HepG2 (cell line): ENCODE measurements around the gene GMEB2. TPM values are rescaled to one million over a fixed set of nuclear protein-coding genes. Genes with fewer than 3 reads are reported as not detected.

Experiments
- CBX1 ChIP-seq: IDR thresholded peaks from one replicate; pipeline ENCODE4 v1.6.1; 2016; ENCODE audit warnings: antibody characterized with exemption, low read depth
- CEBPG ChIP-seq: IDR thresholded peaks from 2 replicates; pipeline ENCODE4 v1.6.1; 2016
- NR2F2 ChIP-seq: IDR thresholded peaks from 2 replicates; pipeline ENCODE4 v1.6.1; 2012; ENCODE audit warnings: low read depth, inconsistent platforms, borderline replicate concordance
- PAWR ChIP-seq: sonication (generic); formaldehyde crosslinking; IDR thresholded peaks from 2 replicates; pipeline ENCODE4 v1.4.0; 2020; ENCODE audit warnings: missing genetic modification reagents, mild to moderate bottlenecking, borderline replicate concordance
- TCF12 ChIP-seq, 2 experiments: fragments of 450-650 bp in 1 of 2; sonication (generic) in 1 of 2; formaldehyde crosslinking in 1 of 2; IDR thresholded peaks; 2 replicates each; pipeline versions ENCODE4 v1.6.1 to v1.8.0; 2017 to 2022; ENCODE audit warnings: antibody characterized with exemption in 1 of 2, mild to moderate bottlenecking in 1 of 2, missing genetic modification reagents in 1 of 2, moderate library complexity in 1 of 2
- ZNF124 ChIP-seq: sonication (generic); formaldehyde crosslinking; IDR thresholded peaks from 2 replicates; pipeline ENCODE4 v1.4.0; 2020; ENCODE audit warnings: missing genetic modification reagents
- polyA plus RNA-seq, 8 experiments: library from polyadenylated mRNA; depleted of rRNA in 3 of 8; stranded (reverse) in 7 of 8; unstranded in 1 of 8; fragments of >200 nt; fragmentation: Illumina TruSeq in 4 of 8; extraction: Trizol in 4 of 8; gene quantifications; 2 replicates each; pipeline versions ENCODE4 v1.2.1 to v1.2.3, GENCODE V29; 2011 to 2016; ENCODE audit warnings: low read depth in 4 of 8, missing spikeins in 1 of 8, mixed read lengths in 1 of 8; ENCODE audit not compliant: insufficient read depth in 1 of 8
- total RNA-seq, 5 experiments: library from RNA; depleted of rRNA; stranded (reverse); fragments of >200 nt; fragmentation: Illumina TruSeq; extraction: Trizol; gene quantifications; 2 replicates each; pipeline ENCODE4 v1.2.3, GENCODE V29; 2016; ENCODE audit warnings: low read depth in 1 of 5
- TF ChIP-seq, protein P1 (sequence below): sonication (generic); formaldehyde crosslinking; IDR thresholded peaks from 2 replicates; pipeline ENCODE4 v1.4.0; 2020; ENCODE audit warnings: missing genetic modification reagents, borderline replicate concordance
- TF ChIP-seq, protein P2 (sequence below), 2 experiments: sonication (generic) in 1 of 2; formaldehyde crosslinking in 1 of 2; IDR thresholded peaks; 2 replicates each; pipeline versions ENCODE4 v1.5.1 to v1.6.1; 2011 to 2020; ENCODE audit warnings: borderline replicate concordance in 1 of 2, low read depth in 1 of 2, low read length in 1 of 2, mild to moderate bottlenecking in 1 of 2, missing genetic modification reagents in 1 of 2, moderate library complexity in 1 of 2
- TF ChIP-seq, protein P3 (sequence below): sonication (generic); formaldehyde crosslinking; IDR thresholded peaks from 2 replicates; pipeline ENCODE4 v1.5.0; 2020; ENCODE audit warnings: mild to moderate bottlenecking, missing genetic modification reagents
- TF ChIP-seq, protein P4 (sequence below): sonication (generic); formaldehyde crosslinking; IDR thresholded peaks from 2 replicates; pipeline ENCODE4 v1.9.0; 2021; ENCODE audit warnings: mild to moderate bottlenecking, missing genetic modification reagents

Gene GMEB2
- total and polyA plus RNA-seq, 2 of the 13 experiments (the other 11 are each of a cell fraction or from before 2014, with no cell fraction given), result 10.6 to 12.4 TPM

DNA sequence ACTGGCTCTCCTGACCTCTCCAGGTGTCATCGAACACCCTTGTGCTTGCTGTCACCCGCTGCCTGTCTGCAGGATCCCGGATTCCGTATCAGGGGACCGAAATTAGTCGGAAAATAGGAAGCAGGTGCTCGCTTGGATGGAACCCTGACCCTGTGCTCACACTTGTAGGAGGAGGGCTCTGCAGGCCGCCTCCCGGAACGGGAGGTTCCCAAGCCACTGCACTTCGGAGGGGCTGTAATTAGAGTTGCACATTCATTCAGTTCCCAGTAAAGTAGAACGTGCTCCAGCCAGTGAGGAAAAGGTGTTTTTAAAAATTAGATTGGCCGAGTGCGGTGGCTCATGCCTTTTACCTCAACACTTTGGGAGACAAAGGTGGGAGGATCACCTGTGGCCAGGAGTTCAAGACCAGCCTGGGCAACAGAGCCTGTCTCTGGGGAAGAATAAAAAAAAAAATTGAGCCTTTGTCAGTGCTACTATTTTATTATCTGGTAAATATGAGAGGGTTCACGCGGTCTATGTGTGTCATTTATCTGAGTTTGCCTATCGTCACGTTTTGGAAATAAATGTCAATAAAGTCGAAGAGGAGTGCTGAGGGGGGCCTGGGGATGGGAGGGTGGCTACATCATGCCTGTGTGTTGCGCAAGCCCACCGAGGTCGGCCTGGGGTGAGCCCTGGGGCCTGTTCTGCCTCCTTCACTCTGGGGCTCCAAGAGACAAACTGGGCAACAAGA is 1.5 kb upstream of the GMEB2 start (continued):
- TF ChIP-seq, protein P1, sequence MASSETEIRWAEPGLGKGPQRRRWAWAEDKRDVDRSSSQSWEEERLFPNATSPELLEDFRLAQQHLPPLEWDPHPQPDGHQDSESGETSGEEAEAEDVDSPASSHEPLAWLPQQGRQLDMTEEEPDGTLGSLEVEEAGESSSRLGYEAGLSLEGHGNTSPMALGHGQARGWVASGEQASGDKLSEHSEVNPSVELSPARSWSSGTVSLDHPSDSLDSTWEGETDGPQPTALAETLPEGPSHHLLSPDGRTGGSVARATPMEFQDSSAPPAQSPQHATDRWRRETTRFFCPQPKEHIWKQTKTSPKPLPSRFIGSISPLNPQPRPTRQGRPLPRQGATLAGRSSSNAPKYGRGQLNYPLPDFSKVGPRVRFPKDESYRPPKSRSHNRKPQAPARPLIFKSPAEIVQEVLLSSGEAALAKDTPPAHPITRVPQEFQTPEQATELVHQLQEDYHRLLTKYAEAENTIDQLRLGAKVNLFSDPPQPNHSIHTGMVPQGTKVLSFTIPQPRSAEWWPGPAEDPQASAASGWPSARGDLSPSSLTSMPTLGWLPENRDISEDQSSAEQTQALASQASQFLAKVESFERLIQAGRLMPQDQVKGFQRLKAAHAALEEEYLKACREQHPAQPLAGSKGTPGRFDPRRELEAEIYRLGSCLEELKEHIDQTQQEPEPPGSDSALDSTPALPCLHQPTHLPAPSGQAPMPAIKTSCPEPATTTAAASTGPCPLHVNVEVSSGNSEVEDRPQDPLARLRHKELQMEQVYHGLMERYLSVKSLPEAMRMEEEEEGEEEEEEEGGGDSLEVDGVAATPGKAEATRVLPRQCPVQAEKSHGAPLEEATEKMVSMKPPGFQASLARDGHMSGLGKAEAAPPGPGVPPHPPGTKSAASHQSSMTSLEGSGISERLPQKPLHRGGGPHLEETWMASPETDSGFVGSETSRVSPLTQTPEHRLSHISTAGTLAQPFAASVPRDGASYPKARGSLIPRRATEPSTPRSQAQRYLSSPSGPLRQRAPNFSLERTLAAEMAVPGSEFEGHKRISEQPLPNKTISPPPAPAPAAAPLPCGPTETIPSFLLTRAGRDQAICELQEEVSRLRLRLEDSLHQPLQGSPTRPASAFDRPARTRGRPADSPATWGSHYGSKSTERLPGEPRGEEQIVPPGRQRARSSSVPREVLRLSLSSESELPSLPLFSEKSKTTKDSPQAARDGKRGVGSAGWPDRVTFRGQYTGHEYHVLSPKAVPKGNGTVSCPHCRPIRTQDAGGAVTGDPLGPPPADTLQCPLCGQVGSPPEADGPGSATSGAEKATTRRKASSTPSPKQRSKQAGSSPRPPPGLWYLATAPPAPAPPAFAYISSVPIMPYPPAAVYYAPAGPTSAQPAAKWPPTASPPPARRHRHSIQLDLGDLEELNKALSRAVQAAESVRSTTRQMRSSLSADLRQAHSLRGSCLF, result peak; percentile 55; the same call in 1 of the 2 replicates
- TF ChIP-seq ZNF124 (CRISPR knock-in tag) (peak; percentile 99), CBX1 (no peak), PAWR (0 out of 2 replicates have a peak, but pooled peaks have one; percentile 64), NR2F2 (0 out of 2 replicates have a peak, but pooled peaks have one; percentile 64), CEBPG (peak; percentile 97), TCF12 (IDR thresholded peaks at IDR 0.05) (no peak), TCF12 (CRISPR knock-in tag; IDR thresholded peaks at IDR 0.05) (no peak)
- TF ChIP-seq, protein P2, sequence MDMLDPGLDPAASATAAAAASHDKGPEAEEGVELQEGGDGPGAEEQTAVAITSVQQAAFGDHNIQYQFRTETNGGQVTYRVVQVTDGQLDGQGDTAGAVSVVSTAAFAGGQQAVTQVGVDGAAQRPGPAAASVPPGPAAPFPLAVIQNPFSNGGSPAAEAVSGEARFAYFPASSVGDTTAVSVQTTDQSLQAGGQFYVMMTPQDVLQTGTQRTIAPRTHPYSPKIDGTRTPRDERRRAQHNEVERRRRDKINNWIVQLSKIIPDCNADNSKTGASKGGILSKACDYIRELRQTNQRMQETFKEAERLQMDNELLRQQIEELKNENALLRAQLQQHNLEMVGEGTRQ (IDR thresholded peaks at IDR 0.05; ENCODE audit: low read depth, low read length), result no peak
- TF ChIP-seq, protein P2 (CRISPR knock-in tag; IDR thresholded peaks at IDR 0.05; ENCODE audit: borderline replicate concordance), result no peak; the same call in 1 of the 2 replicates
- TF ChIP-seq, protein P3, sequence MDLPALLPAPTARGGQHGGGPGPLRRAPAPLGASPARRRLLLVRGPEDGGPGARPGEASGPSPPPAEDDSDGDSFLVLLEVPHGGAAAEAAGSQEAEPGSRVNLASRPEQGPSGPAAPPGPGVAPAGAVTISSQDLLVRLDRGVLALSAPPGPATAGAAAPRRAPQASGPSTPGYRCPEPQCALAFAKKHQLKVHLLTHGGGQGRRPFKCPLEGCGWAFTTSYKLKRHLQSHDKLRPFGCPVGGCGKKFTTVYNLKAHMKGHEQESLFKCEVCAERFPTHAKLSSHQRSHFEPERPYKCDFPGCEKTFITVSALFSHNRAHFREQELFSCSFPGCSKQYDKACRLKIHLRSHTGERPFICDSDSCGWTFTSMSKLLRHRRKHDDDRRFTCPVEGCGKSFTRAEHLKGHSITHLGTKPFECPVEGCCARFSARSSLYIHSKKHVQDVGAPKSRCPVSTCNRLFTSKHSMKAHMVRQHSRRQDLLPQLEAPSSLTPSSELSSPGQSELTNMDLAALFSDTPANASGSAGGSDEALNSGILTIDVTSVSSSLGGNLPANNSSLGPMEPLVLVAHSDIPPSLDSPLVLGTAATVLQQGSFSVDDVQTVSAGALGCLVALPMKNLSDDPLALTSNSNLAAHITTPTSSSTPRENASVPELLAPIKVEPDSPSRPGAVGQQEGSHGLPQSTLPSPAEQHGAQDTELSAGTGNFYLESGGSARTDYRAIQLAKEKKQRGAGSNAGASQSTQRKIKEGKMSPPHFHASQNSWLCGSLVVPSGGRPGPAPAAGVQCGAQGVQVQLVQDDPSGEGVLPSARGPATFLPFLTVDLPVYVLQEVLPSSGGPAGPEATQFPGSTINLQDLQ, result 0 out of 2 replicates have a peak, but pooled peaks have one; percentile 58
- TF ChIP-seq, protein P4, sequence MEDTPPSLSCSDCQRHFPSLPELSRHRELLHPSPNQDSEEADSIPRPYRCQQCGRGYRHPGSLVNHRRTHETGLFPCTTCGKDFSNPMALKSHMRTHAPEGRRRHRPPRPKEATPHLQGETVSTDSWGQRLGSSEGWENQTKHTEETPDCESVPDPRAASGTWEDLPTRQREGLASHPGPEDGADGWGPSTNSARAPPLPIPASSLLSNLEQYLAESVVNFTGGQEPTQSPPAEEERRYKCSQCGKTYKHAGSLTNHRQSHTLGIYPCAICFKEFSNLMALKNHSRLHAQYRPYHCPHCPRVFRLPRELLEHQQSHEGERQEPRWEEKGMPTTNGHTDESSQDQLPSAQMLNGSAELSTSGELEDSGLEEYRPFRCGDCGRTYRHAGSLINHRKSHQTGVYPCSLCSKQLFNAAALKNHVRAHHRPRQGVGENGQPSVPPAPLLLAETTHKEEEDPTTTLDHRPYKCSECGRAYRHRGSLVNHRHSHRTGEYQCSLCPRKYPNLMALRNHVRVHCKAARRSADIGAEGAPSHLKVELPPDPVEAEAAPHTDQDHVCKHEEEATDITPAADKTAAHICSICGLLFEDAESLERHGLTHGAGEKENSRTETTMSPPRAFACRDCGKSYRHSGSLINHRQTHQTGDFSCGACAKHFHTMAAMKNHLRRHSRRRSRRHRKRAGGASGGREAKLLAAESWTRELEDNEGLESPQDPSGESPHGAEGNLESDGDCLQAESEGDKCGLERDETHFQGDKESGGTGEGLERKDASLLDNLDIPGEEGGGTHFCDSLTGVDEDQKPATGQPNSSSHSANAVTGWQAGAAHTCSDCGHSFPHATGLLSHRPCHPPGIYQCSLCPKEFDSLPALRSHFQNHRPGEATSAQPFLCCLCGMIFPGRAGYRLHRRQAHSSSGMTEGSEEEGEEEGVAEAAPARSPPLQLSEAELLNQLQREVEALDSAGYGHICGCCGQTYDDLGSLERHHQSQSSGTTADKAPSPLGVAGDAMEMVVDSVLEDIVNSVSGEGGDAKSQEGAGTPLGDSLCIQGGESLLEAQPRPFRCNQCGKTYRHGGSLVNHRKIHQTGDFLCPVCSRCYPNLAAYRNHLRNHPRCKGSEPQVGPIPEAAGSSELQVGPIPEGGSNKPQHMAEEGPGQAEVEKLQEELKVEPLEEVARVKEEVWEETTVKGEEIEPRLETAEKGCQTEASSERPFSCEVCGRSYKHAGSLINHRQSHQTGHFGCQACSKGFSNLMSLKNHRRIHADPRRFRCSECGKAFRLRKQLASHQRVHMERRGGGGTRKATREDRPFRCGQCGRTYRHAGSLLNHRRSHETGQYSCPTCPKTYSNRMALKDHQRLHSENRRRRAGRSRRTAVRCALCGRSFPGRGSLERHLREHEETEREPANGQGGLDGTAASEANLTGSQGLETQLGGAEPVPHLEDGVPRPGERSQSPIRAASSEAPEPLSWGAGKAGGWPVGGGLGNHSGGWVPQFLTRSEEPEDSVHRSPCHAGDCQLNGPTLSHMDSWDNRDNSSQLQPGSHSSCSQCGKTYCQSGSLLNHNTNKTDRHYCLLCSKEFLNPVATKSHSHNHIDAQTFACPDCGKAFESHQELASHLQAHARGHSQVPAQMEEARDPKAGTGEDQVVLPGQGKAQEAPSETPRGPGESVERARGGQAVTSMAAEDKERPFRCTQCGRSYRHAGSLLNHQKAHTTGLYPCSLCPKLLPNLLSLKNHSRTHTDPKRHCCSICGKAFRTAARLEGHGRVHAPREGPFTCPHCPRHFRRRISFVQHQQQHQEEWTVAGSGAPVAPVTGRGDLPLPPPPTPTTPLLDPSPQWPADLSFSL (CRISPR knock-in tag), result 0 out of 2 replicates have a peak, but pooled peaks have one; percentile 38
